Heart left ventricle (tissue), 16 donors: Measurements from ENCODE around the gene PCNX3. TPM values are rescaled to one million over a fixed set of nuclear protein-coding genes. Genes with fewer than 3 reads are reported as not detected.
A peak's percentile ranks its signal among the peaks of the same experiment; 100 is the strongest.

Source experiments
- ATAC-seq, 4 donors: fragments of 200-7000 bp; cut with Tn5 transposase; one replicate each; pipeline ENCODE4 v1.9.1; 2020 to 2022; ENCODE audit warnings: moderate library complexity in 4 of 4, mild to moderate bottlenecking in 3 of 4, moderate number of reproducible peaks in 1 of 4
- DNase-seq, 5 donors: peaks; one replicate each; pipeline ENCODE4 v3.0.0-alpha.2; 2020
- H3K27ac ChIP-seq, 12 donors: fragments of 200-600 bp; sonication (generic) in 4 of 12; one replicate each; pipeline versions ENCODE4 v1.5.0 to v1.8.0; 2016 to 2022; ENCODE audit warnings: mild to moderate bottlenecking in 2 of 12
- H3K27me3 ChIP-seq, 9 donors: fragments of 200-600 bp; sonication (generic) in 2 of 9; one replicate each; pipeline versions ENCODE4 v1.5.1 to v1.8.0; 2016 to 2022; ENCODE audit warnings: mild to moderate bottlenecking in 3 of 9
- H3K36me3 ChIP-seq, 9 donors: fragments of 200-600 bp; sonication (generic) in 2 of 9; one replicate each; pipeline versions ENCODE4 v1.5.0 to v1.8.0; 2018 to 2022; ENCODE audit warnings: mild to moderate bottlenecking in 2 of 9
- H3K4me1 ChIP-seq, 12 donors: fragments of 200-600 bp; sonication (generic) in 4 of 12; one replicate each; pipeline versions ENCODE4 v1.5.0 to v1.8.0; 2016 to 2022; ENCODE audit warnings: mild to moderate bottlenecking in 3 of 12
- H3K4me3 ChIP-seq, 12 donors: fragments of 200-600 bp; sonication (generic) in 4 of 12; one replicate each; pipeline versions ENCODE4 v1.5.0 to v1.8.0; 2017 to 2022; ENCODE audit warnings: mild to moderate bottlenecking in 9 of 12, moderate library complexity in 4 of 12
- H3K9me3 ChIP-seq, 12 donors: fragments of 200-600 bp; sonication (generic) in 4 of 12; one replicate each; pipeline versions ENCODE4 v1.5.0 to v1.8.0; 2016 to 2022; ENCODE audit warnings: mild to moderate bottlenecking in 1 of 12
- CTCF ChIP-seq, 12 donors: fragments of 200-600 bp; sonication (generic) in 4 of 12; IDR thresholded peaks; one replicate each; pipeline versions ENCODE4 v1.5.0 to v1.8.0; 2018 to 2022; ENCODE audit warnings: antibody characterized with exemption in 12 of 12, mild to moderate bottlenecking in 5 of 12
- POLR2A ChIP-seq, 2 donors: fragments of 450-650 bp; IDR thresholded peaks; one replicate each; pipeline ENCODE4 v1.6.1; 2017; ENCODE audit warnings: antibody characterized with exemption in 2 of 2, mild to moderate bottlenecking in 2 of 2, moderate library complexity in 2 of 2
- WGBS, 4 donors: extraction: QIAGEN DNeasy Blood & Tissue Kit in 2 of 4; methylation state at CpG; one replicate each; pipeline versions ENCODE4 v1.1.5 to v1.1.7; 2013 to 2018; 5-methylcytosine and 5-hydroxymethylcytosine counted together
- intact Hi-C, 10 donors: fragments of 100-400 bp; cut with DNase I; formaldehyde crosslinking; loops; one replicate each; pipeline versions ENCODE4 v1.11.1 to v1.14.2; 2022
- polyA plus RNA-seq, 2 donors: library from polyadenylated mRNA; stranded (reverse); fragments of 200-250 nt; gene quantifications; one replicate each; pipeline ENCODE4 v1.2.3, GENCODE V29; 2013
- total RNA-seq, 9 donors: library from RNA; depleted of rRNA in 2 of 9; stranded (reverse); fragments of >200 nt in 2 of 9; fragmentation: NEBNext Ultra II Directional in 3 of 9; extraction: Animal tissue kit (Norgen Biotek cat#: 25700) in 3 of 9; gene quantifications; one replicate each; pipeline versions ENCODE4 v1.1.0 to v1.2.4, GENCODE V29; 2016 to 2023
- donor health status: ischemic (EF 13 %, LVEDD 7.1; RV severe dilation, severe dysfunction).
- donor health status: healthy with polysubstance abuse.
- donor health status: DM: no; HTN: yes; CAD: no.
- donor health status: DM: no; HTN: no; CAD: no.
- donor health status: ischemic (EF 25% LVEDD 6.9; RV normal size, moderate dysfunction).
- donor health status: ischemic (EF 25% LVEDD 5.7; RV mildly dilated, moderate dysfunction).
- donor health status: healthy.
- donor health status: DM: yes; HTN: yes; CAD: no.
- donor health status: ischemic (EF 35%, LVEDD 5.7; RV mildly dilated, moderate dysfunction).
- donor health status: nonischemic (EF 11% LVEDD 7.7; RV severe dilation, severe dysfunction).
- donor health status: DM: yes; HTN: yes; CAD: no.
- donor health status: PGD.
- donor health status: ischemic (EF 29% LVEDD 5.4; RV normal size, mild dysfunction).
- donor health status: nonischemic (EF 23%, LVEDD 6.1; RV moderate dilation, normal function).

PCNX3 gene
- total and polyA plus RNA-seq, 11 donors: 7.1 to 23.4 (median 14.4) TPM

GRCh38 chr11:65615950-65616574, 486 bp downstream of the PCNX3 start:
- DNase-seq: peak in 1 of 5 donors; percentile 70
- H3K9me3 ChIP-seq: no peaks in the 10 kb centered on the region
- intact Hi-C loops: loop anchor here in 5 of 10 donors (2.0 to 10.0 kb wide), 8 partner anchors 19 to 241 kb away; partner anchors contain the start of genes CFL1 (in 1 of the 5), KAT5 (in 1 of the 5) and RELA (in 1 of the 5)
- WGBS, 4 donors: 0 to 2% (median 1%) methylated on average over 10 to 50 of the region's 50 CpGs
- peaks cover 0 to 57% (median 43%) of the 10 kb centered on the region in 9 donors for H3K36me3 ChIP-seq
- no peak for TF ChIP-seq CTCF (IDR thresholded peaks at IDR 0.05)
- TF ChIP-seq POLR2A (IDR thresholded peaks at IDR 0.05): no peak
- H3K27me3 ChIP-seq: no peaks in the 10 kb centered on the region
- ATAC-seq: peak in 2 of 4 donors; percentile 0 to 2
- H3K4me3 ChIP-seq: peak overlapping the region; percentile 80 to 100 (median 96)
- peaks cover 5 to 50% (median 31%) of the 10 kb centered on the region in 12 donors for H3K4me1 ChIP-seq
- peak overlapping the region in 11 of 12 donors; percentile 88 to 99 (median 96) for H3K27ac ChIP-seq

- Histone ChIP-seq H3K27ac (peak overlapping the region in 8 of 12 donors; percentile 88 to 99 (median 96)), H3K4me1 (peaks cover 5 to 45% (median 29%) of the 10 kb centered on the region in 12 donors), H3K36me3 (peaks cover 0 to 63% (median 48%) of the 10 kb centered on the region in 9 donors), H3K27me3 (no peaks in the 10 kb centered on the region), H3K9me3 (no peaks in the 10 kb centered on the region), H3K4me3 (peak overlapping the region; percentile 80 to 100 (median 96))
- intact Hi-C loops: loop anchor here in 3 of 10 donors (2.0 to 10.0 kb wide), 4 partner anchors 18 to 241 kb away; partner anchors contain the start of genes CFL1 (in 1 of the 3) and KAT5 (in 1 of the 3)
- TF ChIP-seq POLR2A (IDR thresholded peaks at IDR 0.05): no peak
- no peak for TF ChIP-seq CTCF (IDR thresholded peaks at IDR 0.05)
- no peak for DNase-seq
- no peak for ATAC-seq
- WGBS, 4 donors: 56 to 66% (median 62%) methylated on average over 10 of the region's 10 CpGs
These were observed 1.0 kb downstream of the PCNX3 start for GRCh38 chr11:65616575-65617001.

- DNase-seq: no peak
- H3K36me3 ChIP-seq: peaks cover 0 to 64% (median 53%) of the 10 kb centered on the region in 9 donors
- no peaks in the 10 kb centered on the region for H3K9me3 ChIP-seq
- H3K27me3 ChIP-seq: no peaks in the 10 kb centered on the region
- peak overlapping the region in 1 of 12 donors; percentile 99 for H3K27ac ChIP-seq
- H3K4me3 ChIP-seq: peak overlapping the region in 7 of 12 donors; percentile 80 to 97 (median 96)
- TF ChIP-seq POLR2A (IDR thresholded peaks at IDR 0.05): no peak
- TF ChIP-seq CTCF (IDR thresholded peaks at IDR 0.05): no peak
- intact Hi-C loops: loop anchor here in 3 of 10 donors (2.0 to 10.0 kb wide), 4 partner anchors 18 to 240 kb away; partner anchors contain the start of genes CFL1 (in 1 of the 3) and KAT5 (in 1 of the 3)
- H3K4me1 ChIP-seq: peaks cover 5 to 37% (median 24%) of the 10 kb centered on the region in 12 donors
- 89 to 95% (median 91%) methylated on average over 17 of the region's 17 CpGs for WGBS, 4 donors
- ATAC-seq: no peak
These were observed 1.7 kb downstream of the PCNX3 start for GRCh38 chr11:65617136-65617850.
